GM18868 (cell line): Measurements from ENCODE around the gene SAPCD2.

ENCODE experiments used
- ATAC-seq: cut with Tn5 transposase; IDR thresholded peaks from one replicate; pipeline ENCODE4 v1.9.1; 2021; ENCODE audit warnings: mild to moderate bottlenecking, moderate library complexity; ENCODE audit not compliant: unreplicated experiment

SAPCD2 gene

DNA sequence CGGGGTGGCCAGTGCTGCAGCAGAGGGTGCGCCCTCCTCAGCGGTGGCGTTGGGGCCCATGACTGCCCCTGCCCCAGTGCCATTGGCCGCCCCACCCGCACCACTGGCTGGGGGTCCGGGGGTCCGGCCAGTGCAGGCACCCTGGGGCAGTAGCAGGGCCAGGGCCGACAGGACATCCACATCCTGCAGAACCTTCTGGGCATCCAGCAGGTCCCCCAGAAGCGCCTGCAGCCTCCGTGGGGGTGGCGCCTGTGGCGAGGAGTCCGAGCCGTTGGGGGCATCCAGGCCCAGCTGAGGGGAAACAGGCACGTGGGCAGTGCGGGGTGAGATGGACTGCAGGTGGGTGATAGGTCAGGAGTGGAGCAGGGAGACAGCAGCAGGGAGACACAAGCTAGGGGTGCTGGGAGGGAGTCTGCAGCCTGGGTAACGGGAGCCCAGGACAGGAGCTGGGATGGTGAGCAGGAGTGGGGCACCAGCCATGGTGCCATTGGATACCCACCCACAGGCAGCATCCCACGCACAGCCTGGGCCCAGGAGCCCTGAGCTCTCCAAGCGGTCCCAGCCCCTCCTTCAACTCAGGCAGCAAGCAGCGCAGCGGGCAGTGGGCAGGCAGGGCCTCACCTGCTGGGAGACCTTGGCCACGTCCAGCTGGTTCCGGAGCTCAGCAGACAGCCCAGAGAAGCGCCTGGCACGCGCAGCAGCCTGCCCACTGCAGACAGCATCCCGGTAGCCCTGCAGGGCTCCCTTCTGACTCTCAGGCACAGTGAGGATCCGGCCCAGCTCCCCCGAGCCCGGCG, 49.4 kb downstream of the SAPCD2 start:
- ATAC-seq, result no peak

DNA sequence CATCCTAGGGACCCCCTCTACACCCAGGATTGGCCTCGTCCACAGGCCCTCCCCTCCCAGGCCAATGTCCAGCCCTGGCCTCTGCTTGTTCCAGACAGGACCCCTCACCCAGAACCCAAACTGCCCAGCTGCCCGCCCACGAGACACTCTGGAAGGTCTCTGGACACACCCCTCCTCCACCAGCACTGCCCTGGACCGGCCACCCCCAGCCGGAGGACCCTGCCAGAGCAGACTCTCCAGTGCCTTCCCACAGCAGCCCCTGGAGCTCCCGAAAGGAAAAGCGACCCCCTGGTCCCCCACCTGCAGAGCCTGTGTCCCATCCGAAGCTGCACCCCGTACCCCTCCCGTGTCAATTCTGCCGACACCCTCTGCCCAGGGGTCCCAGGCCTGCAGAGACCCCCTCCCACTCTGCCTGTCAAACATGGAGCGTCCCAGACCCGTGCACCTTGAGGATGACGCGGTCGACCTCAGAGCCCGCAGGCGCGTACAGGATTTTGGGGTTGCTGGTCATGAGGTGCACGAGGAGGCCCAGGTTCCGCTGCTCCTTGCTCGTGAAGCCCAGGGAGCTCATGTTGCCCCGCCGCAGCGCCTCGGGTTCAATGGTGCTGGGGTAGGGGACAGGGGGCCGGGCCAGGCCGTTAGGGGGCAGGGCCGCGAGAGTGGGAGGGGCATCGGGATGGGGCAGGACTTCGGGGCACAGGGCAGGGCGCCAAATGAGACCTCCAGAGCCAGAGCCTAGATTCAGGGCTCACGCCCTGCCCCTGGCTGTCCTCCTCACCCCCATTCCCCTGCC, 50.3 kb downstream of the SAPCD2 start:
- ATAC-seq, result no peak

DNA sequence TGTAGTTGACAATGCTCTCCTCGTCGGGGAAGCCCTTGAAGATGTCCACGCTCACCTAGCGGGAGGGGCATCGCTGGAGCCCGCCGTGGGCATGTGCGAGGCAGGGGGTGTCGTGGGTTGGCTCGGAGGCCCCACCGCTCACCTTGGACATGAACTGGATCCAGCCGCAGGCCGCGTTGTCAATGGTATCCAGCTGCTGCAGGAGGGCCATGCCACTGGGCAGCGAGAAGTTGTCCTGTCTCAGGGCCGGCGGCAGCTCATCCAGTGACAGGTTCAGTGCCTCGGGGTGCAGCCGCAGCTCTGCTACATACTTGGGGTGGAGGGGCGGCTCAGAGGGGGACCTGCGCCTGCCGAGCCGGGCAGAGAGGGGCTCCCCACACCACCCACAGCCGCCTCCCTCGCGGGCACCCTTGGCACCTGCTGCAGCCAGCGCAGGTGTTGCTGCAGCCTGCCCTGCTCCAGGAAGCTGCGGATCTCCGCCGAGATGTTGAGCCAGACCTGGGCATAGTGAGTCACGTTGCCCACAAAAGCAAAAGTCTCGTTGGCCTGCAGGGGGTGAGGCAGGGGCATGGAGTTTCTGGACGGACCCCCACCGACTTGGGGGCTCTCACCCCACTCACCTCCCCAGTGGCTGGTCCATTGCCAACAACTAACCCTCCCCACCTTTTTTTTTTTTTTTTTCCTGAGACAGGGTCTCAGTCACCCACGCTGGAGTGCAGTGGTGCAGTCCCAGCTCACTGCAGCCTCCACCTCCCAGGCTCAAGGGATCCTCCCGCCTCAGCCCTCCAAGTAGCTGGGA, 51.4 kb downstream of the SAPCD2 start:
- no peak for ATAC-seq

DNA sequence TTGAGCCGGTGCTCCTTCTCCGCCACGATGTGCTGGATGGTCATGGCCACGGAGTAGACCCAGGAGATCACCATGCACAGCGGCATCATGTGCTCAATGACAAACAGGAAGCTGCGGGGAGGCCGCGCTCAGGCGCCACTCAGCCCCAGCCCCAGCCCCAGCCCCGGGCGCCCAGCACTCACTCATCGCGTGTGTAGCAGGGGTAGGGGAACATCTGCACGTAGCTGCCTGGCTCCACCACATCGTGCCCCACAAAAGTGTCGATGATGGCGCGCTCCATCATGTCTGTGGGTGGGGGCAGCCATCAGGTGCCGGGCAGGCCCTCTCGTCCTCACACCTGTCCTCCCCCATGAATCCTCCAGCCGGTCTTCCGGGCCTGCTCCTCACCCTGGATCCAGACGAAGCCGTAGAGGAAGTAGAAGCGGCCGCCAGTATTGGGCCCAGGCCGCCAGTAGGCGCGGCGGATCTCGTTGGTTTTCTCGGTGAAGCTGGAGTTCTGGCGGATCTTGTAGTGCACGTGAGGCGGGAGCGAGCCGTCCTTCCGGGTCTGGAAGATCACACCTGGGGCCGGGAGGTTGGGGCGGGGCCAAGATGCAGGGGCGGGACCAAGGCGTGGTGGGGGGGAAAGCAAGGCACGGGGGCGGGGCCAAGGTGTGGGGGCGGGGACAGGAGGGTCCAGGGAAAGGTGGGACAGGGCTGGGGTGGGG, 52.4 kb downstream of the SAPCD2 start:
- no peak for ATAC-seq

DNA sequence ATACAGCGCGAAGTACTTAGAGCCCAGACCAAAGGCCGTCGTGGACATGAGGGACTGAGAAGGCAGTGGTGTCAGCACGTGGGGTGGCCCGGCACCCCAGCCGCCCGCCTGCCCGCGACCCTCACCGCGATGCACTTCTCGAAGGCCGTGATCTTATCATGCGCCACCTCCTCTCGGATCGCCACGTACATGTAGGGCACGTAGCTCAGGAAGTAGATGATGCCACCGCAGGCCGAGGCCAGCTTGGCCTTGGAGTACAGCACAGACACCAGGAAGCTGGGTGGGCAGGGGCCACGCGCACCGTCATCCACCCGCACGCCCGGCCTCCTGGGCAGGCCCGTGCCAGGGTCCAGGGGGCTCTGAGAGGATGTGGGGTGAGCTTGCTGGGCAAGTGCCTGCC, 53.3 kb downstream of the SAPCD2 start:
- ATAC-seq, result no peak

DNA sequence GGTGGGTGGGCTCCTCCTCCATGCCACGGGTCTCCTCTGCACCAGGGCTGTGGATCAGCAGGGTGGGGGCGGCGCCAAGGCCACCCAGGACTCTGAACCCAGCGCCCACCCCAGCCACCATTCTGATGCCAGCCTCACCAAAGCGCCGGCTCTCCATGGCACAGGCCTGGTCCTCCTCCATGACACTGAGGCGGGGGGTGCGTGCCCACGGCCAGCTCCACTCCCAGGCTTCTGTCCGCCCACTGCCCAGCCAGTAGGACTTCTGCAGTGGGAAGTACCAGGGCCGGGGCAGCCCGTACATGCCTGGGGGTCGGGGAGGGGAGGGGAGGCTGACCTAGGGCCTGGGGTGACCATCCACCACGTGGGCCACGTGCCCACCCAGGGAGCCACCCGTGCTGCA, 53.9 kb downstream of the SAPCD2 start:
- no peak for ATAC-seq

DNA sequence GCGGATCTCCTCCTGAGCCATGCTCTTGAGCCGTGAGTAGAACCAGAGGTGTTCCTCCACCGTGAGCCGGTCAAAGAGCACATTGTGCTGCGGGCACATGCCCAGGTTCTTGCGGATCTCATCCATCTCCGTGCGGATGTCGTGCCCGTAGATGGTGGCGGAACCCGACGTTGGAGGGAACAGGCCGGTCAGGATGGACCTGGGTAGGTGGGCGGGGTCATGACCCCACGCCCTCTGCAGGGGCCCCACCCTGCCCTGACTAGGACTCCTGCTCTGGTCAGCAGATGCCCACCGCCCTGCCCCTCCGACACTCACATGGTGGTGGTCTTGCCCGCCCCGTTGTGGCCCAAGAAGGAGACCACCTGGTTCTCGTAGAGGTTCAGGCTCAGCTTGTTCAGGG, 54.4 kb downstream of the SAPCD2 start:
- ATAC-seq, result no peak

DNA sequence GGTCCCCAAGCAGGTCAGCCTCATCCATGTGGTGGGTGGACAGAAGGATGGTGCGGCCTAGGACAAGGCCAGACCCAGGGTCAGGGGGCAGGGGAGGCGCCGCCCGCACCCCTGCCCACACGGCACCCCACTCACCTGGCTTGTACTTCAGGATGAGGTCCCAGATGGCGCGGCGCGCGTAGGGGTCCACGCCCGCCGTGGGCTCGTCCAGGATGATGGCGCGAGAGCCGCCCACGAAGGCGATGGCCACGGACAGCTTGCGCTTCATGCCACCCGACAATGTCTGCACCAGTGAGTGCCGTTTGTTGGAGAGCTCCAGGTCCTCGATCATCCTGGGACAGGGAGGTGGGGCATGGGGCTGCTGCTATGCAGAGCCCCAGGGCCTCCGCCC, 54.8 kb downstream of the SAPCD2 start:
- no peak for ATAC-seq

DNA sequence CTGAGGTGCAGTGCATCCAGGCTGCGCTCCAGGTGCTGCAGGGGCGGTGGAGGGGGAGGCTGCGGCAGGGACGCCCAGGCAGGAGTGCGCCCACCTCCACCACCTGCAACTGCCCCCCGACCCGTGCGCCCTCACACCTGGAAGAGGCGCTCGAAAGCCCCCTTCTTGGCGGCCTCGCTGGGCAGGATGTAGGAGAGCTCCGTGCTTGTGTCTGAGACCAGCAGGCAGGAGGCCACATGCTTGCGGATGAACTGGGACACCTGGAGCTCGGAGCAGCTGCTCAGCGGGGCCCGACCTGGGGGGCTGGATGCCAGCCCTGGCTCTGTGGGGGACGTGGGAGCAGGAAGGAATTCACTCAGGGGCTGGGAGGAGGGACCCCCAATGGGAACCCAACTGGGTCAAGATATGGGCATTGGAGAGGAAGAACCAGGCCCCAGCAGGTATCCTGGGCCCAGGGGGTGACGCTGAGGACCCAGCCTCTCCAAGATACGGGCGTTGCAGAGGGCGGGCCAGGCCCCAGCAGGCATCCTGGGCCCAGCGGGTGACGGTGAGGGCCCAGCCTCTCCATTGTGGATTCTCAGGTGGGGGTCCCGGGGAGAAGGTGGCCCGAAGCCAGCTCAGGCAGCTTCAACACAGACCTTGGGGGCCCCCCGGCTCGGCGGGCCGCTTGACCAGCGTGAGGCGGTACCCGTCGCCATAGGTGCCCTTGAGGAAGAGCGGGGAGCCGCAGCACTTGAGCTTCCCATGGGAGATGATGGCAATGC, 55.4 kb downstream of the SAPCD2 start:
- ATAC-seq, result no peak

DNA sequence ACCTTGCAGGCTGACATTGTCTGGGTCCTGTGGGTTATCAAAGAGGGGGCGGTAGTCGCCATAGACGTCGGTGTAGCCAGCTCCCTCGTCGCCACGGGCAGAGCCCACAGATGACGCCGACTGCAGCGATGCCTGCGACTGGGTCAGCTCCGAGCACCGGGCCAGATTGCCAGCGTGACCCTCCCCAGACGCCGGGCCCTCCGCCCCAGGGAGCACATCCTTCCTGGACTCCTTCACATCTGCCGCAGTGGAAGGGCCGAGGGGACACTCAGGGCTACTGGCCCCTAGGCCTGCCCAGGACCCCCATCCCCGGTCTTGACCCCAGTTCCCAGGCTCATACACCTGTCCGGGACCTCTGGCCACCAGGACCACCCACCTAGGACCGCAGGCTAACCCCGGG, 56.2 kb downstream of the SAPCD2 start:
- no peak for ATAC-seq

DNA sequence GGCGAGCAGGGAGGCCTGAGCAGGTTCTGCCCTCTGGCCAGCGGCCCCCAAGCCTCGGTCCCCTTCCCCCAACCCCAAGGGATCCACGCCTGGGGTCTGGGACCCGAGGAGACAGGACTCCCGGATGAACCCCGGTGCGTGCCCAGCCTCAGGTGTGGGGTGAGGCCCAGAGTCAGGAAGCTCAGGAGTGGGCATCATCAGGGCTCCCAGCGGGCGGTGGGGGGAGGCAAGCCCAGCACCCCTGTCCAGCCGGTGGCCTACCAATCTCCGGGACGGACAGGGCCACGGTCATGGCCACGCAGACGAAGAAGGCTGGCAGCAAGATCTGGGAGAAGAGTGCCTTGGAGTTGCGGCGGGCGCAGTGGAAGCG, 56.8 kb downstream of the SAPCD2 start:
- no peak for ATAC-seq

DNA sequence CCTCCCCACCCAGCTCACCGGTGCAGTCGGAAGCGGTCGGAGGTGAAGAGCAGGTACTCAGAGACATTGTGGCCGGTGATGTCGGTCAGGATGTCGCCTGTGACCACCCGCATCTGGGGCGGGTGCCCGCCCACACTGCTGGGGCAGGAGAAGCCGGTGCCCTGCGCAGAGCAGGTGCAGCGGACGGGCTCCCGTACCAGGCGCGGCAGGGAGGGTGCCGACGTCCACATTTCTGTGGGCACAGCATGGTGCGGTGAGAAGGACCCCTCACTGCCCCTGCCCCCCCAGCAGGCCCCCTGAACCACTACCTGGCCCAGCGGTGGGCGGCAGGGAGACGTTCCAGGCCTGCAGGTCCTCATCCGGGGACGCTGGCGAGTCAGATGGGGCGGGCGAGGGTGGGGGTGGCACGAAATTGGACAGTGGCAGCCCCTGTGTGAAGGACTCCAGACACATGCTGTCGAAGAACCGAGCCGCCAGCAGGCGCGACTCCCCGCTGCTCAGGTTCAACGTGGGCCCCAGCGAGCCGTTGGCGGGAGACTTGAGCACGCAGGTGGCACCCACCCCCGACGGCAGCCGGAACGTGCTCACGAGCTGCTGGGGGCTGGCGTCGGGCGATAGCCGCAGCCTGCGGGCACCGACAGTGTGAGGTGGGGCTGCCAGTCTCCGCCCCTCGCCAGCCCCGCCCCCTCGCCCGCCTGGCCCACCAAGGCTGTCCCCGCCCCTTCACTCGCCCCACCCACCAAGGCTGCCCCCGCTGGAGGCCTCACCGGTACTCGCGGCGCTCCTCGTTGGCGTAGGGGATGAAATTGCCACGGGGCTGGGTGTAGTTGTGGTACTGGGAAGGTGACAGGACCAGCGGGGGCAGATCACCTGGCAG, 57.4 kb downstream of the SAPCD2 start:
- no peak for ATAC-seq
